ENCODE measurements around the gene CELA2B.
A peak's percentile ranks its signal among the peaks of the same experiment; 100 is the strongest.

The CELA2B gene

GRCh38 chr1:15526490-15527339 lies 50.8 kb downstream of the CELA2B start, which contains the start of gene DNAJC16 (continued):
- TF ChIP-seq ZNF626 (tag by site-specific recombination; IDR thresholded peaks at IDR 0.05) (no peak), ZNF670 (tag by site-specific recombination; IDR thresholded peaks at IDR 0.05; ENCODE audit: low read depth) (no peak), ZNF148 (tag by site-specific recombination; IDR thresholded peaks at IDR 0.05; ENCODE audit: borderline replicate concordance) (no peak), ZNF843 (tag by site-specific recombination; IDR thresholded peaks at IDR 0.05) (peak; percentile 73; the same call in 1 of the 2 replicates), ZBTB26 (tag by site-specific recombination; optimal IDR thresholded peaks at IDR 0.05) (peak; percentile 77), KLF16 (tag by site-specific recombination; IDR thresholded peaks at IDR 0.05) (peak; percentile 81), ZNF157 (tag by site-specific recombination; IDR thresholded peaks at IDR 0.05) (0 out of 2 replicates have a peak, but pooled peaks have one; percentile 8), ZNF175 (tag by site-specific recombination; IDR thresholded peaks at IDR 0.05) (no peak), ZNF280D (tag by site-specific recombination; IDR thresholded peaks at IDR 0.05) (no peak), ZBTB44 (tag by site-specific recombination; IDR thresholded peaks at IDR 0.05) (peak; percentile 43; the same call in 1 of the 2 replicates), HIC1 (tag by site-specific recombination; IDR thresholded peaks at IDR 0.05) (no peak)

GRCh38 chr1:15531003-15531402 lies 55.1 kb downstream of the CELA2B start:
- H3K9me3 ChIP-seq (ENCODE audit: control insufficient read depth, insufficient read depth, low read depth, low read length) = no peaks in the 10 kb centered on the region
- no peak for TF ChIP-seq HOXC10 (CRISPR knock-in tag; IDR thresholded peaks at IDR 0.05)
- no peak for TF ChIP-seq KLF1 (tag by site-specific recombination; IDR thresholded peaks at IDR 0.05)
- POLR2A ChIA-PET = no interaction called here
- H3K27ac ChIP-seq (ENCODE audit: extremely low read depth, low read depth, low read length) = no peak overlapping the region
- no peak overlapping the region for H3K4me3 ChIP-seq (ENCODE audit: low read depth, low read length)
- H3K36me3 ChIP-seq (ENCODE audit: control insufficient read depth in 2 of 2, insufficient read depth in 1 of 2, low read length in 2 of 2) = peaks cover 10 to 43% of the 10 kb centered on the region in 2 experiments; a peak in 2 of 3 replicates
- CTCF ChIA-PET = interaction anchor here (0.7 kb wide), 1 partner anchor 207 kb away, joined by 3 read pairs; no protein-coding TSS in a partner anchor
- H3K4me1 ChIP-seq (ENCODE audit: control insufficient read depth, insufficient read depth, low read length) = peaks cover 1% of the 10 kb centered on the region; the same call in 1 of the 2 replicates
